HG03045 (cell line): Measurements from ENCODE around the gene ZZZ3.
"Not testable (repeated sequence)": the region's sequence is repeated elsewhere in the genome, so short reads cannot be mapped to it uniquely, and the experiment has no call there.

Experiments used
- ATAC-seq: cut with Tn5 transposase; IDR thresholded peaks from one replicate; pipeline ENCODE4 v1.9.1; 2021; ENCODE audit warnings: mild to moderate bottlenecking, moderate library complexity; ENCODE audit not compliant: unreplicated experiment

Gene ZZZ3

DNA sequence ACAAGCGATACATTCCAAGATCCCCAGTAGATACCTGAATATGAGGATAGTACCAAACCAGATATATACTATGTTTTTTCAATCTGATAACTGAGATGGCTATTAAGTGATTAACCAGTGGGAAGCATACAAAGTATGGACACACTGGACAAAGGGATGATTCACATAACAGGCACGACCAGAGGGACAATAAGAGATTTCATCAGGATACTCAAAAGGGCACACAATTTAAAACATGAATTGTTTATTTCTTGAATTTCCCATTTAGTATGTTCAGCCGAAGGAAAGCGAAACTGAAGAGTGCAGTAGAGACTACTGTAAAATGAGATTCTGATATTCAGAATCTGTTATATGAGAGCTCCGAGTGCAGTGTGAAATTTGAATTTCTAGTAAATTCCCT lies 10.6 kb downstream of the ZZZ3 start:
- ATAC-seq, result no peak

DNA sequence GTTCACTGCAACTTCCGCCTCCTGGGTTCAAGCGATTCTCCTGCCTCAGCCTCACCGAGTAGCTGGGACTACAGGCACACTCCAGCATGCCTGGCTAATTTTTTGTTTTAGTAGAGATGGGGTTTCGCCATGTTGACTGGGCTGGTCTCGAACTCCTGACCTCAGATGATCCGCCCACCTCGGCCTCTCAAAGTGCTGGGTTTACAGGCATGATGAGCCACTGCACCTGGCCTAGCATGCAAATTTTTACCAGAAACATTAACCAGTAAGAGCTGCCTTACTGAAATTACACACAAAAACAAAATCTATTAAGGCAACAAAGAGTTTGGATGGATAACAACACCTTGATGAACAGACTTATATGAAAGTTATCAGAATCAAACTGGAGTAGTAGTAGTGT lies 12.1 kb downstream of the ZZZ3 start:
- no peak for ATAC-seq

DNA sequence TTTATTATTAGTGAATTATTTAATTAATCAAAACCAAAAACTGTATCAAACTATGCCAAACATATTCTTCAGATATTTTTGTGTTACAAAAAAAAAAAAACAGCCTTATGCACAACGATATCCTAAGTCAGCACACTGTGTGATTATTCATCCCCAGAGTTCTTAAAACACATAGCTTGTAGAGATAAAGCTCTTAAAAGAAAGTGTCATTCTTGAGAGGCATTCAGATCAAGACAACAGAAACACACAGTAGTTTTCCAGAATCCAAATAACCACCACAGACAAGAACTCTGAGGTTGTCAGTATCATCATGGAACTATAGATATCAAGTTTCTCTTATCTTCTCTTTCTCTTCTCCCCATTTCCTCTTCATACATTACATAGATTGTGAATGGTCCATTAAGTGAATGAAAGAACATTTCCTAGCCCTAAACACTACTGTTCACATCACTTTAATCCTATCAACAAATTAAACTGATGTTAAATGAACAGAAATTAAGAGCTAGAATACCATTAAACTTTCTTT lies 13.5 kb downstream of the ZZZ3 start:
- no peak for ATAC-seq

DNA sequence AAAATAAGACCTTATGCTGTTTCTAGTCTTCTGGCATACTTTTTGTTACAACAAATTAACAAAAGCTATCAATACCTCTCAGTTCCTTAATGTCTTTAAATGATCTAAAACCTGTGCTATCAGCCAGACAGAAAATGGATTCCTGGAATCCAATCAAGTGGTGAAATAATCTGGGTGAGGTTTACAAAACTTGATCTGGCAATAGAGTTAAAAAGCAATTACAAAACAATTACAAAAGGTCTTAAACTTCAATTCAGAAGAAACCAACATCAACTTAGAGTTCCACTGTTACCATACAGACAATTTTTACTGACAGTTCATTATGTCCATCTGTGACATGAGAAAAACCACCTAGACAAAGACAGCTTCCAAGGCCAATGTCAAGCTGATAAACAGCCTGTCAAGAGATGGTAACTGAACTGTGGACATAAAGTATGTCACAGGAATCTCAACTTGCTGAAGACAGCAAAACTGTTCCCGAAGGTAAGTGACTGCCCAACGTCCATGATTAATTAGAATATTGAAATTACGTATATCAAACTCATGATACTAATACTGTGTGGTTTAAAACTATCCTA lies 17.4 kb downstream of the ZZZ3 start:
- ATAC-seq, result no peak

DNA sequence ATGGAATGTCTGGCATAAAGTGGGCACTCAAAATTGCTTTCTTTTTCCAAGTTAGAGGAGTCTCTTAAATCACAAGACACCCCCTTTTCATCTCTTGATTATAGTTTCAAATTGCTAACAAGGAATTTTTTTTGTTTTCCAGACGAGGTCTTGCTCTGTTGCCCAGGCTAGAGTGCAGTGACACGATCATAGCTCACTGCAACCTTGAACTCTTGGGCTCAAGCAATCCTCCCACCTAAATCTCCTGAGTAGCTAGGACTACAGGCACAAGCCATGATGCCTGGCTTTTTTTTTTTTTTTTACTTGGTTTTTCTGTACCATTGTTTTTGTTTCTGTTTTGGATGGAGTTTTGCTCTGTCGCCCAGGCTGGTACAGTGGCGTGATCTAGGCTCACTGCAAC lies 20.8 kb downstream of the ZZZ3 start:
- ATAC-seq, result no peak

DNA sequence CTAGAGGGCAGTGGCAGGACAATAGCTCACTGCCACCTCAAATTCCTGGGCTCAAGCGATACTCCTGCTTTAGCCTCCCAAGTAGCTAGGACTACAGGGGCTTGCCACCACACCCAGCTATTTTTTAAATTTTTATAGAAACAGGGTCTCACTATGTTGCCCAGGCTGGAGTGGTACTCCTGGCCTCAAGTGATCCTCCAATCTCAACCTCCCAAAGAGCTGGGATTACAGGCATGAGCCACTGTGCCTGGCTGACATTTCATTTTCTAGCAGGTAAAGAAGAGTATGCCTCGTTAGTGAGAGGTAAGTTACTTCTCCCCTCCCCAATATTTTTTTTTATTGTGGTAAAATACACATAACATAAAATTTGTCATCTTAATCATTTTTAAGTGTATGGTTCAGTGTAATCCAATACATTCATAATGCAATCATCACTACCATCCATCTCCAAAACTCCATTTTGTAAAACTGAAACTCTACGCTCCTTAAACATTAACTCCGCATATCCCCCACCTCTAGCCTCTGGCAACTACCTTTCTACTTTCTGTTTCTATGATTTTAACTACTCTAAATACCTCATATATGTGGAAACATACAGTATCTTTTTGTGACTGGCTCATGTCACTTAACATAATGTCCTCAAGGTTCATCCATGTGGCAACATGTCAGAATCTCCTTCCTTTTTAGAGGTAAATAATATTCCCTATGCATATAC lies 22.4 kb downstream of the ZZZ3 start:
- no peak for ATAC-seq

DNA sequence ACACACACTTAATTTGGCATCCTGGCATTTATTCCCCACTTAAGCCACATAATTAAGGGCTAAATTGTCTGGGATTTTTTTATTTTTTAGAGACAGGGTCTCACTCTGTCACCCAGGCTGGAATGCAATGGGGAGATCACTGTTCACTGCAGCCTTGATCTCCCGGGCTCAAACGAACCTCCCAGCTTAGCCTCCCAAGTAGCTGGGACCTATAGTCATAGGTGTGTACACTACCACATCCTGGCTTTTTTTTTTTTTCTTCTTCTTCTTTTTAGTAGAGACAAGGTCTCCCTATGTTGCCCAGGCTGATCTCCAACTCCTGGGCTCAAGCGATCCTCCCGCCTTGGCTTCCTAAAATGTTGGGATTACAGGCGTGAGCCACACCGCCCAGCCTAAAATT lies 24.2 kb downstream of the ZZZ3 start:
- no peak for ATAC-seq

DNA sequence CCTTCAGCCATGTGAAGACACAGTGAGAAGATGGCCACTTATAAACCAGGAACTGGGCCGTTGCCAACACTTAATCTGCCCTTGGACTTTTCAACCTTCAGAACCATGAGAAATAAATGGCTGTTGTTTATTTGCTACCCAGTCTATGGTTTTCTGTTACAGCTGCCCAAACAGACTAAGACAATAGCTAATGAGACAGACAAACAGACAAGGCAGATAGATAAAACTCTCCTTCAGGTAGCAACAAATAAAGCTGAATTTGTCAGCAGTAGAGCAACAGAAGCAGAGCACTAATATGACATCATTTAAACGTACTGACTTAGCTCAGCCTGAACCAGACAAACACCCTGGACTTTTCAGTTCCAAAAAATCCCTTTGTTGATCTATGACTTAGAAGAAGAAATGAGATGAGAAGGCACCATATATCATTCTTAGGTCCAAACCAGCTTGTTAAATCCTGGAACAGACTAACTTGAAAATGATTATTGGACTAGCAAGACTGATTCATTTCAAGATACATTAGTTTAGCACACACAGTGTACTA lies 27.0 kb downstream of the ZZZ3 start:
- ATAC-seq, result peak; percentile 61

DNA sequence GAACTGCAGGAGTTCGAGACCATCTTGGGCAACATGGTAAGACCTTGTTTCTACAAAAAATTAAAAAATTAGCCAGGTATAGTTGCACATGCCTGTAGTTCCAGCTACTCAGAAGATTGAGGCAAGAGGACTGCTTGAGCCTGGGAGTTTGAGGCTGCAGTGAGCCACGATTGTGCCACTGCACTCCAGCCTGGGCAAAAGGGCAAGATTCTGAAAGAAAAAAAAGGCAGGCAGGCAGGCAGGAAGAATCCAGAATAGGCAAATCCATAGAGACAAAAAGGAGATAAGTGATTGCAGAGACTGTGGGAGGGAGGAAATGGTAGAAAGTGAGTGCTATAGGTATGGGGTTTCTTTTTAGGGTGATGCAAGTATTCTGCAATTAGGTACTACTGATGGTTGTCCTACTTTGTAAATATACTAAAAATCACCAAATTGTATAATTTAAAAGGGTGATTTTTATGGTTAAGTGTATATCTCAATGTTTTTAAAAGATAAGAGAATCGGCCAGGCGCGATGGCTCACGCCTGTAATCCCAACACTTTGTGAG lies 29.4 kb downstream of the ZZZ3 start:
- no peak for ATAC-seq

DNA sequence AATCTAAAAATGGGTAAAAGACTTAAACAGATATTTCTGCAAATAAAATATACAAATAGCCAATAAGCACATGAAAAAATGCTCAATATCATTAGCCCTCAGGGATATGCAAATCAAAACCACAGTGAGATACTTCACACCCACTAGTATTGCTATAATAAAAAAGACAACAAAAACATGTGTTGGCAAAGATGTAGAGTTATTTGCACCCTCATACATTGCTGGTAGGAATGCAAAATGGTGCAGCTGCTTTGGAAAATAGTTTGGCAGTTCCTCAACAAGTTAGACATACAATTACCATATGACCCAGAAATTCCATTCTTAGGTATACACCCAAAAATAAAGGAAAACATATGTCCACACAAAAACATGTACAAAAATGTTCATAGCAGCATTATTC lies 30.2 kb downstream of the ZZZ3 start:
- ATAC-seq, result no peak

DNA sequence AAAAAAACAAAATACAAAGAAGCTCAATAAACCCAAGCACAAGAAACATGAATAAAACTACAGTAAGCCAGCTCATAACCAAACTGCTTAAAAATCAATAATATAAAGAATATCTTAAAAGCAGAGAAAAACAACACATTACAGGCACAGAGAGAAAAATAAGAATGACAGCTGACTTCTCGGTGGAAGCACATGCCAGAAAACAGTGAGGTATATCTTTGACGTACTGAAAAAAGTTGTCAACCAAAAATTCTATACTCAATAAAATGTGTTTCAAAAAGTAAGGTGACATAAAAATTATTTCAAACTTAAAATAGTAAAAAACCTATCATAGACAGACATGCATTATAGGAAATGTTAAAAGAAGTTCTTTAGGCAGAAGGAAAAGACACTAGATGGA lies 33.3 kb downstream of the ZZZ3 start:
- no peak for ATAC-seq

DNA sequence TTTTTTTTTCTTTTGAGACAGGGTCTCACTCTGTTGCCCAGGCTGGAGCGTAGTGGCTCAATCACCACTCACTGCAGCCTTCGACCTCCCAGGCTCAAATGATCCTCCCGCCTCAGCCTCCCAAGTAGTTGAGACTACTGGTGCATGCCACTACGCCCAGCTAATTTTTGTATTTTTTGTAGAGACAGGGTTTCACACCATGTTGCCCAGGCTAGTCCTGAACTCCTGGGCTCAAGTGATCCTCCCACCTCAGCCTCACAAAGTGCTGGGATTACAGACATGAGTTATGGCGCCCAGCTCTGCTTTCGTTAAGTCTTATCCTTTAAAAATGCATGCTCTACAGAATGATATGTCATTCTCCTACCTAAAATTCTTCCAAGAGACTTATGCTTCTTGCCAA lies 36.2 kb downstream of the ZZZ3 start:
- ATAC-seq, result not testable (repeated sequence)

DNA sequence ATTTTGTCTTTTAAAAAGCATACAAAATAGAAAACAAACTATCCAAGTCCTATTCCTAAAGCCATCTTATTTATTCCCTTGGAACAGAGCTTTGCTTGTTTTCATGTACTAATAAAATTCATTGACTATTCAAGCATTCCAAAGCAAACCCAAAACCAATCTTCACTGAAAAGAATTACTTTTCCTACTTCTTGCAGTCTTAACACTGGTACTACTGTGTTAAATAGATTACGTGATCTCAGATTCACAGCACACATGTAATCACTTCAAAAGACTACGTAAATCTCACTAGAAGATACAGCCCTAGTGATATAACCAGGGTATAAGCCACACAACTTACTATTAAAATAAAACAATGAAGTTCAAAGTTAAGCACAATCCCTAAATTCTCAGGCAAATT lies 39.0 kb downstream of the ZZZ3 start:
- no peak for ATAC-seq

DNA sequence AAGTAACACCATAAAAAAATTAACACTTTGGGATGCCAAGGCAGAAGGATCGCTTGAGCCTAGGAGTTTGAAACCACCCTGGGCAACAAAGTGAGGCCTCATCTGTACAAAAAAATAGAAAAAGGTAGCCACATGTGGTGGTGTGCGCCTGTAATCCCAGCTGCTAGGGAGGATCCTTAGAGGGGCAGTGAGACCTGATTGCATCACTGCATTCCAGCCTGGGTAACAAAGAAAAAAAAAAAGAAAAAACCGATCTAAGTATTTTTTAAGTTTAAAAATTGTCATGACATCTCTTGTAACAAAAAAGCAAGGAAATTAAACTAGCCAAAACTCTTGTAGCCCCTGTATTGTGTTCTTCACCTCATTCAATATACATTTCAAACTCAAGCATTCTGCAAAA lies 39.5 kb downstream of the ZZZ3 start:
- ATAC-seq, result no peak

DNA sequence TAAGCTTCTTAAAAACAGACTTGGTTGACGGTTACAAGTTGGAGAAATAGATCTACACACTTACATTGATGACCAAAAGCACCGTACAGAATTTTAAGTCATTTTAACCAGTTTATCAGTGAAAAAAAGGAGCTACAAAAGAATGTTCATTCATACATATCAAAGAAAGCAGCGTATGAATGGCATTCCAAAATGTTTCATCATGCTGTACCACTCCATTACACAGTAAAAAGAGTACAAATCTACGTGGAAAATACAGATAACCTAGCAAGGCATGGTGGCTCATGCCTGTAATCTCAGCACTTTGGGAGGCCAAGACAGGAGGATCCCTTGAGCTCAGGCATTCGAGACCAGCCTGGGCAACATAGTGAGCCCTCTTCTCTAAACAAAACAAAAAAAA lies 40.3 kb downstream of the ZZZ3 start:
- ATAC-seq, result no peak

DNA sequence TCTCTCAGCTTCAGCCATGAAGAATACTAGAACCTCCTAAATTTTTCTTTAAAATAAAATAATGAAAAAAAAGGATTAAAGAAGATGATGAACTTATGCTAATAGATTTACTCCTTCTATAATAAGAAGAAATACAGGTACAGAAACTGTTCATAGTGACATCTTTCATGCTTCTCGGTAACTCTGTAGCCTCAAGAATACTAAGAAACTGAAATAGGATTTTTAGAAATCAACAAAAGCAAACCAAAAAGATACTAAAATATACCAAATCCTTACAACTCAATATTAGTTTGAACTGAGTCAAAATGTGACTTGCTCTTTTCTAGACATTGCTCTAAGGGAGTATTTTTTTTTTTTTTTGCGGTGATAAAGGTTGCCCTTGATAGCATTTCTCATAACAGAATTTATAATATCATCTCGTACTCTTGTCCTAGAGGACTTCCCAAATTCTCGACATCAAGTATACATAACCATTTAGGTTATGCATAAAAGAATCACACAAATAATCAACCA lies 42.8 kb downstream of the ZZZ3 start:
- ATAC-seq, result no peak

DNA sequence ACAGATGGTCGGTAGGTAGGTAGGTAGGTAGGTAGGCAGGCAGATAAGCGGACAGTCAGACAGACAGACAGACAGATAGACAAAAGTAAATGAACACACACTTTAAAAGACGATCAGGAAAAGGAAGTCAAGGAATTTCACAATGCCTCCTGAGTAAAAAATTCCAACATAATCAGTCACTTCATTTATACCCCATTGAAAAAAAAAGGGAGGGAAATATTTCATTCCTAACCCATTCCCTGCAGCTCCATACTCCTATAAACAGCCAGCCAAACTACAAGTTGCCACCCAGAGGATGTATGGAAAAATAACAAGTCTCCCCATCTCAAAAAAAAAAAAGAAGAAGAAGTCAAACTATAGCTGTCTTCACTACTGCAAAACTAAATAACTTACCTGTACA lies 43.4 kb downstream of the ZZZ3 start:
- no peak for ATAC-seq

DNA sequence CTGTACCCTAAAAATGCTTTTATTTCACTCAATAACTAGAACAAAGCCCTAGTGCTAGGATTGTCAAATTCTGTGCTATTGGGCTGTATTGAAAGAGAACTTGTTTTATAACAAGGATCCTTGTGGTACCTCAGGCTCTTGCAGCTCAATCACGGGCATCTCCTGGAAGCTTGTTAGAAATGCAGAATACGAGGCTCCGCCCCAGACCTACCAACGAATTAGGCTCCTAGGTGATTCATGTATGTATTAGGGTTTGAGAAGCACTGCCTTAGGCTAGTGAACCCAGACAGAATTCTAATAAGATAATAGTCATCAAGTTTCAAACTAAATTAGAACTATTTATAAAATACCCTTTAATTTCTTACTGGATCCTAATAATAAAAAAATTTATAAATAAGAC lies 45.6 kb downstream of the ZZZ3 start:
- ATAC-seq, result no peak
